Activated naive CD8-positive, alpha-beta T cell treated with anti-CD3 and anti-CD28 coated beads, Interleukin-2, amount 50 U/mL, for 16 hours (primary cell): Measurements from ENCODE around the gene SMIM45.

Experiments
- DNase-seq: peaks from one replicate; pipeline ENCODE4 v3.0.0-alpha.2; 2020; ENCODE audit warnings: low read depth, low spot score

Gene SMIM45

GRCh38 chr22:42001121-42001520, 49.2 kb downstream of the SMIM45 start:
- no peak for DNase-seq

GRCh38 chr22:42001706-42002105, 49.8 kb downstream of the SMIM45 start:
- no peak for DNase-seq

GRCh38 chr22:42007922-42008321, 56.0 kb downstream of the SMIM45 start:
- no peak for DNase-seq
